ENCODE measurements around the gene STK32B.

DNA sequence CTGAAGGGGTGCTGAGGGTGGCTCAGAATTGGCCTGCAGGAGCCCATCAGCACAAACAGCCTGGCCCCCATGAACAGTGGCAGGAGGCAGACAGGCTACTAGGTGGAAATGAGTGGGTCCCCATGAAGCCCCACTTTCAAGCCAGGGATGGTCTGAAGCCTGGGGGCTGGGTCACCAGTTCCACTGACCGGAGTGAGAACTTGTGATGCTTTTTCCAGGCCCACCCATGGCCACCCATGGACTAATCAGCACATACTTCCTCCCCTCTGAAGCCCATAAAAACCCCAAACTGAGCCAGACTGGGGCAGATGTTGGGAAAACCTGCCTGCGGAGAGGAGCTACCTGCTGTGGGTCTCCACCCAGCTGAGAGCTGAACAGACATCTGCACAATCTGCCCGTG lies 372.9 kb downstream of the STK32B start:
- TF ChIP-seq, protein P1, sequence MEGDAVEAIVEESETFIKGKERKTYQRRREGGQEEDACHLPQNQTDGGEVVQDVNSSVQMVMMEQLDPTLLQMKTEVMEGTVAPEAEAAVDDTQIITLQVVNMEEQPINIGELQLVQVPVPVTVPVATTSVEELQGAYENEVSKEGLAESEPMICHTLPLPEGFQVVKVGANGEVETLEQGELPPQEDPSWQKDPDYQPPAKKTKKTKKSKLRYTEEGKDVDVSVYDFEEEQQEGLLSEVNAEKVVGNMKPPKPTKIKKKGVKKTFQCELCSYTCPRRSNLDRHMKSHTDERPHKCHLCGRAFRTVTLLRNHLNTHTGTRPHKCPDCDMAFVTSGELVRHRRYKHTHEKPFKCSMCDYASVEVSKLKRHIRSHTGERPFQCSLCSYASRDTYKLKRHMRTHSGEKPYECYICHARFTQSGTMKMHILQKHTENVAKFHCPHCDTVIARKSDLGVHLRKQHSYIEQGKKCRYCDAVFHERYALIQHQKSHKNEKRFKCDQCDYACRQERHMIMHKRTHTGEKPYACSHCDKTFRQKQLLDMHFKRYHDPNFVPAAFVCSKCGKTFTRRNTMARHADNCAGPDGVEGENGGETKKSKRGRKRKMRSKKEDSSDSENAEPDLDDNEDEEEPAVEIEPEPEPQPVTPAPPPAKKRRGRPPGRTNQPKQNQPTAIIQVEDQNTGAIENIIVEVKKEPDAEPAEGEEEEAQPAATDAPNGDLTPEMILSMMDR (IDR thresholded peaks at IDR 0.05; ENCODE audit: low read depth, low read length, missing input control): no peak
- TF ChIP-seq GABPA (IDR thresholded peaks at IDR 0.05 in 1 of 2, conservative IDR thresholded peaks at IDR 0.05 in 1 of 2) (no peak), RAD21 (IDR thresholded peaks at IDR 0.05) (no peak), JUND (IDR thresholded peaks at IDR 0.05) (no peak), YY1 (IDR thresholded peaks at IDR 0.05) (no peak), FOXA1 (IDR thresholded peaks at IDR 0.05) (no peak), SP1 (IDR thresholded peaks at IDR 0.05) (no peak)
- TF ChIP-seq, protein P2, sequence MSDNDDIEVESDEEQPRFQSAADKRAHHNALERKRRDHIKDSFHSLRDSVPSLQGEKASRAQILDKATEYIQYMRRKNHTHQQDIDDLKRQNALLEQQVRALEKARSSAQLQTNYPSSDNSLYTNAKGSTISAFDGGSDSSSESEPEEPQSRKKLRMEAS (IDR thresholded peaks at IDR 0.05): no peak
- TF ChIP-seq, protein P3, sequence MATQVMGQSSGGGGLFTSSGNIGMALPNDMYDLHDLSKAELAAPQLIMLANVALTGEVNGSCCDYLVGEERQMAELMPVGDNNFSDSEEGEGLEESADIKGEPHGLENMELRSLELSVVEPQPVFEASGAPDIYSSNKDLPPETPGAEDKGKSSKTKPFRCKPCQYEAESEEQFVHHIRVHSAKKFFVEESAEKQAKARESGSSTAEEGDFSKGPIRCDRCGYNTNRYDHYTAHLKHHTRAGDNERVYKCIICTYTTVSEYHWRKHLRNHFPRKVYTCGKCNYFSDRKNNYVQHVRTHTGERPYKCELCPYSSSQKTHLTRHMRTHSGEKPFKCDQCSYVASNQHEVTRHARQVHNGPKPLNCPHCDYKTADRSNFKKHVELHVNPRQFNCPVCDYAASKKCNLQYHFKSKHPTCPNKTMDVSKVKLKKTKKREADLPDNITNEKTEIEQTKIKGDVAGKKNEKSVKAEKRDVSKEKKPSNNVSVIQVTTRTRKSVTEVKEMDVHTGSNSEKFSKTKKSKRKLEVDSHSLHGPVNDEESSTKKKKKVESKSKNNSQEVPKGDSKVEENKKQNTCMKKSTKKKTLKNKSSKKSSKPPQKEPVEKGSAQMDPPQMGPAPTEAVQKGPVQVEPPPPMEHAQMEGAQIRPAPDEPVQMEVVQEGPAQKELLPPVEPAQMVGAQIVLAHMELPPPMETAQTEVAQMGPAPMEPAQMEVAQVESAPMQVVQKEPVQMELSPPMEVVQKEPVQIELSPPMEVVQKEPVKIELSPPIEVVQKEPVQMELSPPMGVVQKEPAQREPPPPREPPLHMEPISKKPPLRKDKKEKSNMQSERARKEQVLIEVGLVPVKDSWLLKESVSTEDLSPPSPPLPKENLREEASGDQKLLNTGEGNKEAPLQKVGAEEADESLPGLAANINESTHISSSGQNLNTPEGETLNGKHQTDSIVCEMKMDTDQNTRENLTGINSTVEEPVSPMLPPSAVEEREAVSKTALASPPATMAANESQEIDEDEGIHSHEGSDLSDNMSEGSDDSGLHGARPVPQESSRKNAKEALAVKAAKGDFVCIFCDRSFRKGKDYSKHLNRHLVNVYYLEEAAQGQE (IDR thresholded peaks at IDR 0.05): no peak
- TF ChIP-seq, protein P4, sequence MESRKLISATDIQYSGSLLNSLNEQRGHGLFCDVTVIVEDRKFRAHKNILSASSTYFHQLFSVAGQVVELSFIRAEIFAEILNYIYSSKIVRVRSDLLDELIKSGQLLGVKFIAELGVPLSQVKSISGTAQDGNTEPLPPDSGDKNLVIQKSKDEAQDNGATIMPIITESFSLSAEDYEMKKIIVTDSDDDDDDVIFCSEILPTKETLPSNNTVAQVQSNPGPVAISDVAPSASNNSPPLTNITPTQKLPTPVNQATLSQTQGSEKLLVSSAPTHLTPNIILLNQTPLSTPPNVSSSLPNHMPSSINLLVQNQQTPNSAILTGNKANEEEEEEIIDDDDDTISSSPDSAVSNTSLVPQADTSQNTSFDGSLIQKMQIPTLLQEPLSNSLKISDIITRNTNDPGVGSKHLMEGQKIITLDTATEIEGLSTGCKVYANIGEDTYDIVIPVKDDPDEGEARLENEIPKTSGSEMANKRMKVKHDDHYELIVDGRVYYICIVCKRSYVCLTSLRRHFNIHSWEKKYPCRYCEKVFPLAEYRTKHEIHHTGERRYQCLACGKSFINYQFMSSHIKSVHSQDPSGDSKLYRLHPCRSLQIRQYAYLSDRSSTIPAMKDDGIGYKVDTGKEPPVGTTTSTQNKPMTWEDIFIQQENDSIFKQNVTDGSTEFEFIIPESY (IDR thresholded peaks at IDR 0.05): no peak
- TF ChIP-seq, protein P5, sequence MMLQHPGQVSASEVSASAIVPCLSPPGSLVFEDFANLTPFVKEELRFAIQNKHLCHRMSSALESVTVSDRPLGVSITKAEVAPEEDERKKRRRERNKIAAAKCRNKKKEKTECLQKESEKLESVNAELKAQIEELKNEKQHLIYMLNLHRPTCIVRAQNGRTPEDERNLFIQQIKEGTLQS (IDR thresholded peaks at IDR 0.05): no peak

All from liver (tissue), 3 donors.